NCI-H82 (cell line): ENCODE measurements around the gene PTPRE.
"Not testable (repeated sequence)": the region's sequence is repeated elsewhere in the genome, so short reads cannot be mapped to it uniquely, and the experiment has no call there.

Source experiments
- DNase-seq: peaks from one replicate; lab custom pipeline; 2025; lab: John Stamatoyannopoulos, UW

Gene PTPRE

GRCh38 chr10:128072941-128073645 is 166.2 kb downstream of the PTPRE start:
- DNase-seq, result no peak

GRCh38 chr10:128073890-128074289 is 167.0 kb downstream of the PTPRE start:
- DNase-seq, result no peak

DNA sequence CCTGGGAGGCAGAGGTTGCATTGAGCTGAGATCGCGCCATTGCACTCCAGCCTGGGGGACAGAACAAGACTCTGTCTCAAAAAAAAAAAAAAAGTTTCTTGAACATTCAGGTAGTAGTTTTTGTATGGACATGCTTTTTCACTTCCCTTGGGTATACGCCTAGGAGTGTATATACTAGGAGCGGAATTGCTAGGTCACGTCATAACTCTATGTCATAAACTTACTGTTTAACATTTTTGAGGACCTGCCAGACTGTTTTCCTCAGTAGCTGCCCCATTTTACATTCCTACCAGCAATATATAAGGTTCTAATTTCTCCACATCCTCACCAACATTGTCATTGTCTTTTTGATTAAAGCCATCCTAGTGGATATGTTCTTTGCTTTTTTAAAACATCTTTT is 167.7 kb downstream of the PTPRE start:
- no peak for DNase-seq

GRCh38 chr10:128077155-128077875 is 170.4 kb downstream of the PTPRE start:
- DNase-seq, result no peak

- peak; percentile 47 for DNase-seq
Observed at GRCh38 chr10:128078136-128078969, 171.4 kb downstream of the PTPRE start.

DNA sequence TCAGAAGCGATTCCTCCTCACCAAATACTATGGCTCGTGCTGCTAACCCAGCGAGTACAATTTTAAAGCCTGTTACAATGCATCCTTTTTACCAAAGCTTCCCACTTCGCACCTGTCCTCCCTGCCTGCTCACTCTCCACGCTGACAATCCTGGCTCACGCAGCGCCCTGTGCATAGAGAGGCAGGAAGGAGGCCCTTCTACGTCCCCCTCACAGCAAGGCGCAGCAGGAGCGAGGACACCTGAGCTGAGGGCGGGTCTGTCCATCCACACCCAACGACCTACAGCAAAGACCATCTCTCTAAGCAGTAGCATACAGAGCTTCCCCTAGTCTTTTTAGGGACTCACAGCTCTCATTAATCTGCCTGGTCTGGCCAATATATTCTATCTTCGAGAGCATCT is 173.3 kb downstream of the PTPRE start:
- DNase-seq, result no peak

- no peak for DNase-seq
Observed at GRCh38 chr10:128080641-128081040, 173.7 kb downstream of the PTPRE start.

GRCh38 chr10:128081222-128081621 is 174.3 kb downstream of the PTPRE start:
- DNase-seq, result no peak

DNA sequence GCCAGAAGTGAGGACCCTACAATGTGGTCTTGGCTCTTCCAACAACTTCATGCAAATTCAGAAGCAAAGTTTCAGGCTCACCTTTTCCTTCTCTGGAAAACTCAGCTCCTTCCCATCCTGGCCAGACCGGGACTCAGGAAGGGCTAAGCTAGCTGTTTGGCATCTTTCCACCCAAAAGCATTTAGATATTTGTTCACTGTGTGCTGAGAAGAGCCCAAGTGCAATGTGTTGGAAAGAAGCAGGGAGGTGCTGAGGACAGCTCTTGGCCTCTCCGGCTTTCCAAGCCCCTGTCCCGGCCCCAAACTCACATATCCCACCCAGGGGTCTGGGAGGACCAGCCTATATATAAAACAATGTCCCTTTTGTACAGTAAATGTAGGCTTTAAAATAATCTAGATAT is 174.8 kb downstream of the PTPRE start:
- no peak for DNase-seq

GRCh38 chr10:128083191-128083895 is 176.4 kb downstream of the PTPRE start:
- DNase-seq, result no peak

- no peak for DNase-seq
Observed at GRCh38 chr10:128084364-128084763, 177.5 kb downstream of the PTPRE start.

DNA sequence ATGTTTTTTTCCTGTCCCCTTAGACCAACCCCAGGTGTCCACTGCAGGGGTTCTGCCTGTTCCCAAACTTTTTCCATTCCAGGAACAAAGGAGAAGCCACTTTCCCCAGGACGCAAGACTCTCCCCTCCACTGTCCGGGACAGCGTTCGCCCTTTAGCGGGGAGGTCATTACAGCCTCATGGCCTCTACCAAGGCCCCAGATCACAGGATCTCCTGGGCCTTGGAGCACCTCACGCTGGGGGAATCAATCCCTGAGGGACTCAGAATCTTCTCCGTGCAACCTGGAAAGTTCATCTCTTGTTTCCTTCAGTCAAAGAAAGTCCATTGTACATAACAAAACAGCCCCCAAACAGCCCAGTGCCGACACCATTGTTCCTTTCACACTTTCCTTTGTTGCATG is 178.1 kb downstream of the PTPRE start:
- DNase-seq, result no peak

GRCh38 chr10:128086003-128086863 is 179.3 kb downstream of the PTPRE start:
- peak; percentile 51 for DNase-seq

DNA sequence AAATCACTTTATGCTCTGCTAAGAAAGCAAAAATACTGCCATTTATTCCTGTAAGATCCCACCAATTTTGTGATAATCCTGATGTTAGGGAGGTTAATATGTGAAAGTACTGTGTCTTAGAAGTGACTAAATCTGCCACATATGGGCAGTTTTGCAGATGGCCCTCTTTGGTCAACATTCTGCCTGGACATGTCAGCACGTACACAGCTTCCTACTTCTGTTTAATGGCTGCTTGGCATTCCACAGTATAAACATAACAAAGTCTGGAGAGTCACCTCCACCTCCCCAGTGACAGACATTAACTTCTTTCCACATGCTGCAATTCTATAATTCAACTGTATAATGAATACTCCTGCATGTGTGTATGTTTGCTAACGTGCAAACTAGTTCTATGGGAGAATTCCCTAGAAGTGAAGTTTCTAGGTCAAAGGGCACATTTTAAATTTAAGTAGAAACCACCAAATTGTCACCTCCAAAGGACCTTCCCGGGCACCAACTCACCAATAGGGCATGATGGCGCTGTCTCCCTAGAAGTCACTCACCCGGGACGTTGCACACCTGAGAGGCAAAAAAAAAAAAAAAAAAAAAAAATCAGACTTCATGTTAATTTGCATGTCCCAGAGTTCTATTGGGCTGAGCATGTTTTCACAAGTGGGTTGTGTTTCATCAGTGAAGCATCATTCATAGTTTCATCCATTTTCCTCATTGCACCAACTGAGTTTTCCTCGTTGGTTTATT is 180.4 kb downstream of the PTPRE start:
- DNase-seq, result no peak

GRCh38 chr10:128087884-128088709 is 181.2 kb downstream of the PTPRE start:
- peak; percentile 39 for DNase-seq

GRCh38 chr10:128091636-128092210 is 184.8 kb downstream of the PTPRE start:
- peak; percentile 13 for DNase-seq

DNA sequence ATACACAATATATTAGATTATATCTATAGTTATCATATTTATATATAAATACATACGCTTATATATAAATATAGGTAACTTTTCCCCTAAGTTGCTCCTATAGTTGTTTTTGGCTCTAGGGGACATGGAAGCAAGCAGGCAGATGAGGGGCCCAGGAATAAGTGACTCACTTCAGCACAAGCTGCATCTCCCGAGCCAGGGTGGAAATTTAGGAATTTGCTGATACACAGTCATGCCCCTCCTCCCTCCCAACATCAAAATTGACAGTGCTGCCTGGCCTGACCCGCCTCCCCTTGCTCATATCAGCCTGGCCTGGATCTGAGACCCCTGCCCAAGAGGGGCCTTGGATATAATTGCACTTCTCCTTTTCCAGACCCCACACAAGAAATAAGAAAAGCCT is 185.6 kb downstream of the PTPRE start:
- no peak for DNase-seq

- not testable (repeated sequence) for DNase-seq
Observed at GRCh38 chr10:128094596-128094995, 187.7 kb downstream of the PTPRE start.
